D721Med (cell line): ENCODE results near the gene FKBP6.

ENCODE experiments used
- DNase-seq: peaks from one replicate; pipeline ENCODE4 v3.0.0; 2011; ENCODE audit warnings: low spot score; ENCODE audit not compliant: insufficient read length
- FAIRE-seq: peaks from 2 replicates; lab custom pipeline; 2011; peaks lifted over from hg19 to GRCh38; lab: Jason Lieb, UNC
- CTCF ChIP-seq: IDR thresholded peaks from 2 replicates; pipeline ENCODE4 v1.5.1; 2012; ENCODE audit warnings: mild to moderate bottlenecking, control low read depth; ENCODE audit not compliant: insufficient read depth; ENCODE audit errors: missing control alignments

Gene FKBP6

DNA sequence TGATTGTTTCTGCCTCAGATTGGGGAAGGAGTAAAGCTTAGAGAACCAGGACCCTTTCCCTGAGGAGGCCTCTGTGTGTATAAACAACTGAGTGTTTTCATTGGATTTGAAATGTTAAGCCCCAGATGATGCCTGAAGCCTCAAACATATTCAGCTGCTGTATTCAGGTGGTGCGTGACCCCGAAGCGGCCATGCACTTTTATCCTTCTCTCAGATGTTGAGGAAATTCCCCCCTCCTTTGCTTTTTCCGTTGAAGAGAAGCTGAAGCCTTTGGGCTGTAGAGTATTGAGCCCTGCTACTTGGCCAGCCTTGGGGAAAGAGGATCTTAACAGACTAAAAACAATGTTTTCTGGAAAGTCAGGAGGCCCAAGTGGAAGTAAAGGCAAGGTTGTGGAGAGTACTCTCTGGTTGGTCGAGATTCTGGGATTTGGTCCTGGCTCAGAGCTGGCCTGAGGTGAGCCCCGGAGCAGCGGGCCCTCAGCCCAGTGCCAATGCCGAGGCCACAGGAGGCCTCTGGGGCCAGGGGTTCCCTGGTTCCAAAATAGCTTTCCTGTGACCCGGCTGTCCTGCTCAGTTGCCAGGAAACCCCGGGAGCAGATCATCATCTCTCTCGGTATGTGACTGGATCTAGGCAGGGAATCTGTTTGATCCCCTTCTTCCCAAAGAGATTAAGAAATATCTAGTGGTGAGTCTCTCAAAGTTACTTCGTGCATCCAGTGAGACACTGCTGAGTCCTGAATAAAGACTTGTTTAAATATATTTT is 22.5 kb downstream of the FKBP6 start:
- no peak for TF ChIP-seq CTCF
- DNase-seq (no peak), FAIRE-seq (no peak)

DNA sequence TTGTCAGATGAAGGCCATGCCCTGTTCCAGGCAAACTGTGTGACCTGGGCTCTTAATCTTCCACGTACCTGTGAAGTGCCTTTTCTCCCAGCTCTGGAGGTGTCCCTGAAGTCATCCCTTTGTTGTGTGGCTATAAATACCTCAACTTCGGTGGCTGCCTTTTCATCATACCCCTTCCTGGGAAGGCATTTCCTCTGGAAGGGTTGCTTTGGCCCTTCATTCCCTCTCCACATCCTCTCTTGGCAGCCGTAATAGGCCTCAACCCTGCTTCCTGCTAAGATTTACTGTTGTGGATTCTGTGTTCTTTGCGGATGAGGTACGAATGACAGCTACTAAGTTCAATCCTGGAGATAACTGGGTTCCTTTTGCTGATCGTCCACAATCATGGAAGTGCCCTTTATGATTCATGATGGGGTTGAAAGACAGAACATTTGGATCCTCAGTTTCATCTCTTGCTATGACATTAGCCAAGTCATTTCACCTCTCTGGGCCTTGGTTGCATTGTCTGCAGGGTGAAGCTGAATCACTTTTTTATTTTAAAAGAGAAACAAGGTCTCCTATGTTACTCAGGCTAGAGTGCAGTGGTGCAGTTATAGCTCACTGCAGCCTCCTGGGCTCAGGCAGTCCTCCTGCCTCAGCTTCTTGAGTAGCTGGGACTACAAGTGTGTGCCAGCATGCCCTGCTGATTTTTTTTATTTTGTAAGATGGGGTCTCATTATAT is 23.6 kb downstream of the FKBP6 start:
- no peak for FAIRE-seq
- no peak for TF ChIP-seq CTCF
- no peak for DNase-seq

DNA sequence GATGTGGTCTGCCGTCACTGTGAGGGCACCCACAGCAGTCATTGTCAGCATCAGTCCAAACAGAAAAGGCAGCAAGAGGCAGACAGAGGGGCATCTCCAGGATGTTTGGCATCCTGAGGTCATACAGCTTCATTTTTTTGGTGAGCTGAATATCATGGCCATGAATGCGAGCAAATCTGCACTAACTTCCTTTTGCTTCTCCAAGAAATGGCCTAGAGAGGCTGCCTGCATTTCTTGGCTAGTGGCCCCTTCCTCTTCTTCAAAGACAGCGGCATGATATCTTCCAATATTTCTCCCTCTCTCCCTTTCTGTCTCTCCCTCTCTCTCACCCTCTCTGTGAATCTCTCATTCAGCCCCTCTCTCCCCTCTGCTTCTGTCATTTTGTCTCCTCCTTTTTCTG is 24.8 kb downstream of the FKBP6 start:
- FAIRE-seq = no peak
- no peak for TF ChIP-seq CTCF

DNA sequence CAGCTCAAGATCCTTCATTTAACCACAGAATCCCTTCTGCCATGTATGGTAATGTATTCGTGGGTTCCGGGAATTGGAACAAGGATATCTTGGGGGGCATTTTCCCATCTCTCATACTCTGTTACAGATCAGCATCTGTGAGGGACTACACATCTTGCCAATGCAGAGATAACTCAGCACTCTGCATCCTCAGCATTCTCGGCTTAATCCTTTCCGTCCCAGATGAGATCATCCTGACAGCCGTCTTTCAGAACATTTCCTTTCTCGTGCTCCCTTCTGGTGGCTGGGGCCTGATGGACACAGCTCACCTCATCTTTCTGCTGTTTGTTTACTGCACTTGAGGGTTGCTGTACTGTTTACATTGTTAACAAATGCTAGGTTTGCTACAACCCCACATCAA is 25.3 kb downstream of the FKBP6 start:
- FAIRE-seq (no peak), DNase-seq (no peak)

More for the DNA sequence above, 24.8 kb downstream of the FKBP6 start:
- no peak for DNase-seq

DNA sequence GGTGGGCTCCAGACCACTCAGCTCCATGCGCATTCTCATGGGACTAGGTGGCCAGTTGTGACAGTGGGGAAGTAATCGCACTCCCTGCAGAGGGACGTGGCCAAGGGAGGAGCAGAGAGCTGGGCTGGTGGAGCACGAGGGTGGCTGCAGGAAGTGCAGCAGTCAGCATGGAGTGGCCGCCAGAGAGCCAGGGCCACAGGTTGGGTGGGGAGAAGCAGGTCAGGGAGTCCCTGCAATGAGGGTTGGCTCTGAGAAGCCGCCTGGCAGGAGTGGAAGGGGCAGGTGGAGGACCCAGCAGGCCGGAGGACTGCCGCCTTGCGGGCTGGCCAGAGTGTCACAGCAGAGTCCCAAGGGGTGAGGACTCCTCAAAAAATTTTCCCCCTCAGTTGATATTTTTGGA is 26.2 kb downstream of the FKBP6 start:
- FAIRE-seq (no peak), DNase-seq (no peak)
- no peak for TF ChIP-seq CTCF

More for the DNA sequence above, 25.3 kb downstream of the FKBP6 start:
- TF ChIP-seq CTCF = no peak

DNA sequence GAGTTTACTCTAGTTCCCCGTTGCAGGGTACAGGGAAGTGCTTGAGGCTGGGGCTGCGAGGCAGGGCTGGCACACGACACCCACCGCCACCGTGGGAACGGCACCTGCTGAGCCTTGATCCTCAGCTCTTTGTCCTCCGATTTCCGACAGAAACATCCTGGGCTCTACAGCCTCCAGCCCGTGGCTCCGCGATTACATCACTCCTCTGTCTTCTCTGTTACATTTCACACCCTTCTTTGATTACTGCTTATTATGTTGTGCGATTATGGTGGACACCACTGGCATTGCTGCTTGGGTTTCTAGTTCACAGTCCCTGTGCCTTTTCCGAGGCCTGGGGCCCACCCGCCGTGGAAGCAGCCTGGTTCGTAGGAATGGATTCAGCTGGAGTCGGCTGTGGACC is 26.9 kb downstream of the FKBP6 start:
- no peak for FAIRE-seq
- no peak for TF ChIP-seq CTCF
- no peak for DNase-seq

DNA sequence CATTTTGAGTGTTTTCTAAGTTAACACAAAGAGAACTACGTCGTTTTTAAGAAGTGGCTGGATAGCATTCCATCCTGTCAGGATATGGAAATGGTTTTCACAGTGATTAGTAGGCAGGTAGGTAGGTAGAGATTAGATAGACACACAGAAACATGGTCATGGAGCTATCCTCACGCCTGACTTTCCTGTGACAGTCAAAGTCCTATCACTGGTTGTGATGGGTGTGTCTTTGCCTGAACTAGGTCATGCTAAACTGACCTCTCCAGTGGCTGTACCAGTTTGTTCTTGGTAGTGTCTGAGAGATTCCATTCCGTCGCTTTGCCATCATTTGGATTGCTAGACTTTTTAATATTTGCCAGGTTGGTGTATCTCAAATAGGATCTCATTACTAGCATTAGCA is 28.2 kb downstream of the FKBP6 start:
- DNase-seq (no peak), FAIRE-seq (no peak)
- TF ChIP-seq CTCF = no peak
